ENCODE results near the gene EPC1. TPM values are rescaled to one million over a fixed set of nuclear protein-coding genes. Genes with fewer than 3 reads are reported as not detected.
"Not testable (repeated sequence)": the region's sequence is repeated elsewhere in the genome, so short reads cannot be mapped to it uniquely, and the experiment has no call there.

Gene EPC1, protein sequence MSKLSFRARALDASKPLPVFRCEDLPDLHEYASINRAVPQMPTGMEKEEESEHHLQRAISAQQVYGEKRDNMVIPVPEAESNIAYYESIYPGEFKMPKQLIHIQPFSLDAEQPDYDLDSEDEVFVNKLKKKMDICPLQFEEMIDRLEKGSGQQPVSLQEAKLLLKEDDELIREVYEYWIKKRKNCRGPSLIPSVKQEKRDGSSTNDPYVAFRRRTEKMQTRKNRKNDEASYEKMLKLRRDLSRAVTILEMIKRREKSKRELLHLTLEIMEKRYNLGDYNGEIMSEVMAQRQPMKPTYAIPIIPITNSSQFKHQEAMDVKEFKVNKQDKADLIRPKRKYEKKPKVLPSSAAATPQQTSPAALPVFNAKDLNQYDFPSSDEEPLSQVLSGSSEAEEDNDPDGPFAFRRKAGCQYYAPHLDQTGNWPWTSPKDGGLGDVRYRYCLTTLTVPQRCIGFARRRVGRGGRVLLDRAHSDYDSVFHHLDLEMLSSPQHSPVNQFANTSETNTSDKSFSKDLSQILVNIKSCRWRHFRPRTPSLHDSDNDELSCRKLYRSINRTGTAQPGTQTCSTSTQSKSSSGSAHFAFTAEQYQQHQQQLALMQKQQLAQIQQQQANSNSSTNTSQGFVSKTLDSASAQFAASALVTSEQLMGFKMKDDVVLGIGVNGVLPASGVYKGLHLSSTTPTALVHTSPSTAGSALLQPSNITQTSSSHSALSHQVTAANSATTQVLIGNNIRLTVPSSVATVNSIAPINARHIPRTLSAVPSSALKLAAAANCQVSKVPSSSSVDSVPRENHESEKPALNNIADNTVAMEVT
- total RNA-seq (ENCODE audit: unreplicated experiment), result 51.0 TPM
- long read RNA-seq, partial matches to known transcripts, result 3 of 7 reads
- long read RNA-seq, other reads (novel, unspliced or antisense), result 1 of 7 reads

DNA sequence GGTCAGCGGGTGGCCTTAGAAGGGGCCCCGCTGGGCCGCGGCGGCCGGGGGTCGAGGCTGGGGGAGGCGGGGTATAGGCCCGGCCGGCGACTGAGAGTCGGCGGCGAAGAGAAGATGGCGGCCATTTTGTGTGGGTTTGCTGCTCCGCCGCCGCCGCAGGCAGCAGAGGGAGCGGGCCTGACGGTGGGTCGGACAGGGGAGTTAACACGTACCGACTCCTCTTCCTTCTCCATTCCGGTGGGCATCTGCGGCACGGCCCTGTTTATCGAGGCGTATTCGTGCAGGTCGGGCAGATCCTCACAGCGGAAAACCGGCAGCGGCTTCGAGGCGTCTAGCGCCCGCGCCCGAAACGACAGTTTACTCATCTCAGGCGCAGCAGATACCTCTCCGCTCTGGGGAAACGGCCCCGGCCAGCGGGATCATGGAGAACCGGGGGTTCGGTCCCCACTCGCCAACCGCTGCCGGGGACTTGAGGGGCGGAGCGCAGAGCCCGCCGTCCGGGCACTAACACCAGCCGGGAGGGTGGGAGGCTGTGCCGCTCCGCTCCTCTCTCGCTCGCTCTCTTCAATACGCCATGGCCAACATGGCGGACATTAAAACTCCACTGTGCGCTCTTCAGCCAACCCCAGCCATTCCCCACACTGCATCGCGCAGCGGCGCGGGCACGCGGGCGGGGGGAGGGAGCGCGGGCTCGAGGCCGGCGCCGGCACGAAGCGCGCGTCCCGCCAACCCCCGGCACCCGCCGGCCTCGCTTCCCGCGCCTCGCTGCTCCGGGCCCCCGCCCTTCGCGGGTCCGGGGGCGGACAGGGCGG, at the start of gene EPC1:
EPC1 (minus strand) TSS at position 608 of the 812 bp plus-strand sequence; CDS start at position 365, 243 bp downstream.
- Mint-ChIP-seq H3K27me3 (ENCODE audit: unreplicated experiment) (peaks cover 6% of the 10 kb centered on the region), H3K4me1 (ENCODE audit: low read depth, unreplicated experiment) (peaks cover 26% of the 10 kb centered on the region), H3K4me3 (ENCODE audit: unreplicated experiment) (peak within 1 kb of the TSS; percentile 88), H3K9me3 (ENCODE audit: unreplicated experiment) (peaks cover 9% of the 10 kb centered on the region), H3K27ac (ENCODE audit: unreplicated experiment) (peak within 1 kb of the TSS; percentile 100), H3K36me3 (ENCODE audit: unreplicated experiment) (no peaks in the 10 kb centered on the region)
- peak; percentile 80 for DNase-seq
- TF ChIP-seq, protein P1, sequence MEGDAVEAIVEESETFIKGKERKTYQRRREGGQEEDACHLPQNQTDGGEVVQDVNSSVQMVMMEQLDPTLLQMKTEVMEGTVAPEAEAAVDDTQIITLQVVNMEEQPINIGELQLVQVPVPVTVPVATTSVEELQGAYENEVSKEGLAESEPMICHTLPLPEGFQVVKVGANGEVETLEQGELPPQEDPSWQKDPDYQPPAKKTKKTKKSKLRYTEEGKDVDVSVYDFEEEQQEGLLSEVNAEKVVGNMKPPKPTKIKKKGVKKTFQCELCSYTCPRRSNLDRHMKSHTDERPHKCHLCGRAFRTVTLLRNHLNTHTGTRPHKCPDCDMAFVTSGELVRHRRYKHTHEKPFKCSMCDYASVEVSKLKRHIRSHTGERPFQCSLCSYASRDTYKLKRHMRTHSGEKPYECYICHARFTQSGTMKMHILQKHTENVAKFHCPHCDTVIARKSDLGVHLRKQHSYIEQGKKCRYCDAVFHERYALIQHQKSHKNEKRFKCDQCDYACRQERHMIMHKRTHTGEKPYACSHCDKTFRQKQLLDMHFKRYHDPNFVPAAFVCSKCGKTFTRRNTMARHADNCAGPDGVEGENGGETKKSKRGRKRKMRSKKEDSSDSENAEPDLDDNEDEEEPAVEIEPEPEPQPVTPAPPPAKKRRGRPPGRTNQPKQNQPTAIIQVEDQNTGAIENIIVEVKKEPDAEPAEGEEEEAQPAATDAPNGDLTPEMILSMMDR (IDR thresholded peaks at IDR 0.05; ENCODE audit: partially characterized antibody, unreplicated experiment), result no peak

DNA sequence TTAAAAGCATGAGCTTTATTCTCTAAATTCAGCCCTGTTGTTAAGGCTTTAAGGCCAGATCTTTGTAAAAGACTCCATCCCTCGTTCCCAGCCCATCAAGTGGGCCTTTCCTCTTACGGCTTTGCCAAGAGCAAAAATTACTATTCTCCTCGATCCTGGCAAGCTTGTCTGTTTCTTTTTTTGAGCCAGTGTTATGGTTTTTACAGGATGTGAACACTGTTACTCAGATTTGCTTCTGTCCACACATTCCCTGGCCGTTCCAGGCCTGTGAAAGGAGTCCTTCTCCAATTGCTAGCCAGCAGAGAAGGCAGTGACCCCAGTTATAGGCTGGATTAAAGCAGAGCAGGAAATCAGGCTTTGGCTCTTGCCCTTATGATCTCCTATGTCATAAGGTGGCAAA, 47.0 kb upstream of the EPC1 start:
- no peak overlapping the region for H3K4me3 Mint-ChIP-seq (ENCODE audit: unreplicated experiment)
- no peak for DNase-seq

DNA sequence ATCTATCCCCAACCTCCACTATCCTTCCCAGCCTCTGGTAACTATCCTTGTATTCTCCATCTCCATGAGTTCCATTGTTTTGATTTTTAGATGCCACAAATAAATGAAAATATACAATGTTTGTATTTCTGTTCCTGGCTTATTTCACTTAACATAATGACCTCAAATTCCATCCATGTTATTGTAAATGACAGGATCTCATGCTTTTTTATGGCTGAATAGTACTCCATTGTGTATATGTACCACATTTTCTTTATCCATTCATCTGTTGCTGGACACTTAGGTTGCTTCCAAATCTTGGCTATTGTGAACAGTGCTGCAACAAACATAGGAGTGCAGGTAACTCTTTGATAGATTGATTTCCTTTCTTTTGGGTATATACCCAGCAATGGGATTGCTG, 45.3 kb upstream of the EPC1 start:
- H3K36me3 Mint-ChIP-seq (ENCODE audit: unreplicated experiment); H3K27ac Mint-ChIP-seq (ENCODE audit: unreplicated experiment); H3K4me1 Mint-ChIP-seq (ENCODE audit: low read depth, unreplicated experiment); H3K27me3 Mint-ChIP-seq (ENCODE audit: unreplicated experiment); H3K9me3 Mint-ChIP-seq (ENCODE audit: unreplicated experiment); DNase-seq; H3K4me3 Mint-ChIP-seq (ENCODE audit: unreplicated experiment): not testable (repeated sequence)

More for the DNA sequence above, 47.0 kb upstream of the EPC1 start:
- no peaks in the 10 kb centered on the region for H3K27me3 Mint-ChIP-seq (ENCODE audit: unreplicated experiment)
- TF ChIP-seq, protein P1 (IDR thresholded peaks at IDR 0.05; ENCODE audit: partially characterized antibody, unreplicated experiment), result no peak
- H3K27ac Mint-ChIP-seq (ENCODE audit: unreplicated experiment), result no peak overlapping the region
- H3K4me1 Mint-ChIP-seq (ENCODE audit: low read depth, unreplicated experiment), result no peaks in the 10 kb centered on the region
- no peaks in the 10 kb centered on the region for H3K9me3 Mint-ChIP-seq (ENCODE audit: unreplicated experiment)
- H3K36me3 Mint-ChIP-seq (ENCODE audit: unreplicated experiment), result no peaks in the 10 kb centered on the region

DNA sequence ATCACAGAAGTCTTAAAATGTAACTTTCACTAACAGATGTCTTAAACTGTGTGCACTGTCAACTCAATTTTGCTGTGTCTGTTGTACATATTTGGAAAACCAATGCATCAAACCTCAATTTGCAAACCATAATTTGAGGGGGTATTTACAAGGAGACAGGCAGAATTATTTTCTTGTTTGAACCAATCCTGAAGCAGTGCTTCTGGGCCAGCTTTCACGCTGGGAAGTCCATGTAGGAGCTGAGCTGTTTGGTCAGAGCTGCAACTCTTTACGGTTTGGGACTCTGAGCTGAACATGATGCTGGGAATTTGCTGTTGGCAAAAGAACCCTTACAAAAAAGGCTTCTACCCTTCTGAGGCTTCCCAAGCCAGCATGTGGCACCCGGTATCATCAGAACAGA, 43.2 kb upstream of the EPC1 start:
- no peak for DNase-seq
- Mint-ChIP-seq H3K36me3 (ENCODE audit: unreplicated experiment) (no peaks in the 10 kb centered on the region), H3K9me3 (ENCODE audit: unreplicated experiment) (no peaks in the 10 kb centered on the region), H3K27me3 (ENCODE audit: unreplicated experiment) (no peaks in the 10 kb centered on the region), H3K4me3 (ENCODE audit: unreplicated experiment) (no peak overlapping the region), H3K4me1 (ENCODE audit: low read depth, unreplicated experiment) (no peaks in the 10 kb centered on the region), H3K27ac (ENCODE audit: unreplicated experiment) (no peak overlapping the region)
- TF ChIP-seq, protein P1 (IDR thresholded peaks at IDR 0.05; ENCODE audit: partially characterized antibody, unreplicated experiment), result no peak
